Vagina (tissue), 2 donors: ENCODE results near the gene GLI1.
A peak's percentile ranks its signal among the peaks of the same experiment; 100 is the strongest.

Experiments
- CTCF ChIP-seq, 3 experiments: fragments of 450-650 bp in 2 of 3; fragments of 200-600 bp in 1 of 3; sonication (generic) in 1 of 3; IDR thresholded peaks; one replicate each; pipeline ENCODE4 v1.5.1; 2017 to 2019; ENCODE audit warnings: antibody characterized with exemption in 3 of 3, mild to moderate bottlenecking in 2 of 3, moderate library complexity in 2 of 3
- POLR2A ChIP-seq, 2 donors: fragments of 450-650 bp; IDR thresholded peaks; one replicate each; pipeline ENCODE4 v1.6.1; 2017; ENCODE audit warnings: antibody characterized with exemption in 2 of 2, mild to moderate bottlenecking in 2 of 2, moderate library complexity in 2 of 2
- POLR2AphosphoS5 ChIP-seq, 2 donors: sonication (generic); formaldehyde crosslinking; IDR thresholded peaks; one replicate each; pipeline ENCODE4 v1.9.0; 2017; ENCODE audit warnings: antibody characterized with exemption in 2 of 2, mild to moderate bottlenecking in 2 of 2, low read depth in 1 of 2; ENCODE audit not compliant: insufficient read depth in 1 of 2

- TF ChIP-seq CTCF (IDR thresholded peaks at IDR 0.05) = no peak
- peak in 1 of 2 donors; percentile 18 for TF ChIP-seq POLR2AphosphoS5 (IDR thresholded peaks at IDR 0.05; ENCODE audit: insufficient read depth in 1 of 2, low read depth in 1 of 2)
- TF ChIP-seq POLR2A (IDR thresholded peaks at IDR 0.05) = no peak
Measured at GRCh38 chr12:57517187-57517586, 57.6 kb downstream of the GLI1 start.
